RWPE2 (cell line): ENCODE results near the gene CRIP3.

Experiments used
- ATAC-seq: fragments of 200-7000 bp; cut with Tn5 transposase; 3 replicates; pipeline ENCODE4 v1.9.1; 2021; ENCODE audit warnings: low read depth
- DNase-seq: peaks from one replicate; pipeline ENCODE4 v3.0.0-alpha.2; 2020; ENCODE audit warnings: low spot score
- H3K27ac ChIP-seq: fragments of 450-650 bp; 2 replicates; pipeline ENCODE4 v1.5.1; 2017; ENCODE audit warnings: mild to moderate bottlenecking; ENCODE audit not compliant: poor library complexity, severe bottlenecking
- H3K27me3 ChIP-seq: fragments of 250-450 bp; sonication (Bioruptor Pico); 2 replicates; pipeline ENCODE4 v1.5.1; 2021; ENCODE audit warnings: mild to moderate bottlenecking, moderate library complexity; ENCODE audit not compliant: insufficient read depth, poor library complexity, severe bottlenecking
- H3K36me3 ChIP-seq: fragments of 250-450 bp; sonication (Bioruptor Pico); 2 replicates; pipeline ENCODE4 v1.5.1; 2020; ENCODE audit warnings: low read depth, mild to moderate bottlenecking, moderate library complexity
- H3K4me1 ChIP-seq: fragments of 250-450 bp; sonication (Bioruptor Pico); 2 replicates; pipeline ENCODE4 v1.5.1; 2021; ENCODE audit warnings: mild to moderate bottlenecking, moderate library complexity; ENCODE audit not compliant: insufficient read depth, poor library complexity, severe bottlenecking
- H3K4me3 ChIP-seq: fragments of 250-450 bp; sonication (Bioruptor Pico); 2 replicates; pipeline ENCODE4 v1.5.1; 2021; ENCODE audit warnings: mild to moderate bottlenecking, moderate library complexity; ENCODE audit not compliant: severe bottlenecking
- H3K9me3 ChIP-seq: fragments of 250-450 bp; sonication (Bioruptor Pico); 2 replicates; pipeline ENCODE4 v1.5.1; 2021; ENCODE audit warnings: mild to moderate bottlenecking, moderate library complexity; ENCODE audit not compliant: severe bottlenecking
- CTCF ChIP-seq: fragments of 450-650 bp; IDR thresholded peaks from one replicate; pipeline ENCODE4 v1.5.1; 2017; ENCODE audit warnings: mild to moderate bottlenecking, moderate library complexity; ENCODE audit not compliant: poor library complexity, severe bottlenecking

CRIP3 gene

GRCh38 chr6:43302126-43302525, 6.5 kb downstream of the CRIP3 start:
- DNase-seq = no peak

DNA sequence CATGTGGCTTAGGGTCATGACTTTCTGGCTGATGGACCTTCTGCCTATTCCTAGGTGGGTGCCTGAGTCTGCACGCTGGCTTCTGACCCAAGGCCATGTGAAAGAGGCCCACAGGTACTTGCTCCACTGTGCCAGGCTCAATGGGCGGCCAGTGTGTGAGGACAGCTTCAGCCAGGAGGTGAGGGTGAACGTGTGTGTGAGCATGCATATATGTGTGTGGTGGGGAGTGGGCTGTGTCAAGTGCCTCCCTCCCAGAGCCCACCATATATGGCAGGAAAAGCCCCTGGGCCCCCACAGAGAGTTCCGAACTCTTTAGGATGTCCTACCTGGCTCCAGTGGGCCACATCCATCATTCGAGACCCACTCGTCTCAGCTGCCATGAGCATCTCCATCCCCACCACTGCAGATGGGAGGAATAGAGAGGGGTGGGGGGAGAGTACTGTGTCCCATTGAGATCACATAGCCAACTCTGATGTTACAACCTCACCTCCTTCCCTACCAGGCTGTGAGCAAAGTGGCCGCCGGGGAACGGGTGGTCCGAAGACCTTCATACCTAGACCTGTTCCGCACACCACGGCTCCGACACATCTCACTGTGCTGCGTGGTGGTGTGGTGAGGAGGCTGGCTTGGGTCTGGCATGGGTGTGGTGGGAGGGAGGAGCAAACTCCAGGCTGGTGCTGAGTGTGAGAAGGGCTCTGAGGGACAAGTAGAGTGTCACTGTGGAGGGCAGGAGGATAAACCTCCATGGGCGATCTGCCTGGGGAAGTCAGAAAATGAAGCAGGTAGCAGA, 7.3 kb downstream of the CRIP3 start:
- H3K4me1 ChIP-seq = no peaks in the 10 kb centered on the region
- no peak overlapping the region for H3K27ac ChIP-seq
- DNase-seq (no peak), ATAC-seq (no peak)
- H3K4me3 ChIP-seq = no peak overlapping the region
- no peaks in the 10 kb centered on the region for H3K36me3 ChIP-seq
- no peak for TF ChIP-seq CTCF
- no peaks in the 10 kb centered on the region for H3K9me3 ChIP-seq
- H3K27me3 ChIP-seq = no peaks in the 10 kb centered on the region

More at GRCh38 chr6:43302126-43302525, 6.5 kb downstream of the CRIP3 start:
- no peaks in the 10 kb centered on the region for H3K27me3 ChIP-seq
- no peak overlapping the region for H3K4me3 ChIP-seq
- H3K4me1 ChIP-seq = no peaks in the 10 kb centered on the region
- no peak for TF ChIP-seq CTCF
- no peaks in the 10 kb centered on the region for H3K36me3 ChIP-seq
- no peaks in the 10 kb centered on the region for H3K9me3 ChIP-seq
- ATAC-seq = no peak
- H3K27ac ChIP-seq = no peak overlapping the region

- TF ChIP-seq CTCF = no peak
- DNase-seq (no peak), ATAC-seq (no peak)
- no peaks in the 10 kb centered on the region for H3K4me1 ChIP-seq
- no peaks in the 10 kb centered on the region for H3K27me3 ChIP-seq
- no peak overlapping the region for H3K4me3 ChIP-seq
- H3K36me3 ChIP-seq = no peaks in the 10 kb centered on the region
- no peak overlapping the region for H3K27ac ChIP-seq
- no peaks in the 10 kb centered on the region for H3K9me3 ChIP-seq
These were observed 9.0 kb downstream of the CRIP3 start for GRCh38 chr6:43299338-43300293.

DNA sequence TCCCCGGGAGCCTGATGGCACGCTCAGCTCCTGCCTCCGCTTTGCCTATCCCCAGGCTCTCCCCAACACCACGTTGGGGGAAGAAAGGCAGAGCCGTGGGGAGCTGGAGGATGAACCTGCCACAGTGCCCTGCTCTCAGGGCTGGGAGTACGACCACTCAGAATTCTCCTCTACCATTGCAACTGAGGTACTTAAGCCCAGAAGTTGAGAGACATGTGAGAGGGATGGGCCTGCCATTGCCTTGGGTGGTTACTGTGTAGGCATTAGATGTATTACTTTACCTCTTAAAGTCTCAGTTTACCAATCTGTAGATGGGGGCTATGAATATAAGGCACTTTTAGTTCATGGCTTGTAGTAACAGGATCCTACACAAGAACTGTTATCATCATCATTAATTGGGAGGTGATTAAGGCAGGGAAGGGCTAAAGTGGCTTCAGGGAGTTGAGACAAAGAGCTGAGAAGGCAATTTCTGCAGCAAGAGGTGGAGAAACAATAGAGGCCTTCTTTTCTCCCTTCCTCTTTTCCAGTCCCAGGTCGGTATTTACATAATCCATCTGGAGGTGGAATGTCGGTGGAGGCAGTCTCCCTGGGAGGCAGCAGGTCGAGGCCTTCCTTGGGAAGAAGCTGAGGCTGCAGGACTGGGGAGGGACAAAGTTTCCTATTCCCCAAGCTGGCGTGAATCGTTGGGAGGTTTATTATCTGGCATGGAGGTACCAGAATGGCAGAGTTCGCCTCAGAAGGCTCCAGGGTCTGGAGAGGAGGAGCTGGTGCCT, 9.9 kb downstream of the CRIP3 start:
- Histone ChIP-seq H3K9me3 (no peaks in the 10 kb centered on the region), H3K4me3 (no peak overlapping the region), H3K4me1 (no peaks in the 10 kb centered on the region), H3K36me3 (no peaks in the 10 kb centered on the region), H3K27me3 (no peaks in the 10 kb centered on the region), H3K27ac (no peak overlapping the region)
- no peak for TF ChIP-seq CTCF
- ATAC-seq (no peak), DNase-seq (no peak)
